SU-DHL-6 (cell line): Measurements from ENCODE around the gene MAP3K12.

Experiments
- H2AFZ ChIP-seq: fragments of 200-600 bp; sonication (generic); 2 replicates; pipeline ENCODE4 v1.6.1; 2014; ENCODE audit warnings: low read depth, mild to moderate bottlenecking, moderate library complexity, mixed read lengths, antibody characterized with exemption, low read length; ENCODE audit not compliant: severe bottlenecking
- H3F3A ChIP-seq: fragments of 200-600 bp; shearing (Covaris generic); 2 replicates; pipeline ENCODE4 v1.6.0; 2016; ENCODE audit warnings: antibody characterized with exemption, mild to moderate bottlenecking; ENCODE audit not compliant: insufficient read depth
- H3K27ac ChIP-seq: fragments of 200-600 bp; sonication (generic); 2 replicates; pipeline ENCODE4 v1.5.1; 2016; ENCODE audit warnings: low read depth, mild to moderate bottlenecking, low read length, moderate library complexity, mixed read lengths
- H3K27me3 ChIP-seq: fragments of 200-600 bp; sonication (generic), shearing (Covaris generic); 2 replicates; pipeline ENCODE4 v1.6.0; 2014; ENCODE audit warnings: mild to moderate bottlenecking, low read length
- H3K36me3 ChIP-seq: fragments of 200-600 bp; sonication (generic); 2 replicates; pipeline ENCODE4 v1.6.1; 2014; ENCODE audit warnings: mild to moderate bottlenecking, low read length, mixed read lengths
- H3K4me2 ChIP-seq: fragments of 300-600, 200-600 bp; shearing (Covaris generic), sonication (generic); 2 replicates; pipeline ENCODE4 v1.6.0; 2014; ENCODE audit warnings: low read length, low read depth, mild to moderate bottlenecking; ENCODE audit not compliant: poor library complexity, severe bottlenecking
- H3K4me3 ChIP-seq: fragments of 200-600 bp; sonication (generic); 2 replicates; pipeline ENCODE4 v1.5.1; 2014; ENCODE audit warnings: antibody characterized with exemption, low read length, mild to moderate bottlenecking, mixed read lengths; ENCODE audit not compliant: insufficient read depth, poor library complexity, severe bottlenecking
- H3K79me2 ChIP-seq: fragments of 200-600 bp; sonication (generic); 2 replicates; pipeline ENCODE4 v1.6.1; 2014; ENCODE audit warnings: mild to moderate bottlenecking, low read length, moderate library complexity; ENCODE audit not compliant: insufficient read depth
- H3K9ac ChIP-seq: fragments of 200-600 bp; sonication (generic); 2 replicates; pipeline ENCODE4 v1.7.0; 2014; ENCODE audit warnings: mild to moderate bottlenecking, low read length
- H3K9me2 ChIP-seq: fragments of 200-600 bp; sonication (generic); replicated peaks from 2 replicates; pipeline ENCODE4 v1.6.1; 2014; ENCODE audit warnings: low read length; ENCODE audit not compliant: insufficient read depth
- H3K9me3 ChIP-seq: fragments of 200-600 bp; sonication (generic); 2 replicates; pipeline ENCODE4 v1.6.1; 2014; ENCODE audit warnings: low read length, mixed read lengths; ENCODE audit not compliant: insufficient read depth
- H4K20me1 ChIP-seq: fragments of 200-600 bp; sonication (generic); 2 replicates; pipeline ENCODE4 v1.6.1; 2014; ENCODE audit warnings: low read depth, mild to moderate bottlenecking, antibody characterized with exemption, low read length, moderate library complexity, mixed read lengths
- CTCF ChIP-seq: fragments of 200-600 bp; sonication (generic); IDR thresholded peaks from one replicate; pipeline ENCODE4 v1.5.1; 2017; ENCODE audit warnings: antibody characterized with exemption, mild to moderate bottlenecking, low read length, moderate library complexity; ENCODE audit not compliant: insufficient read depth, poor library complexity, severe bottlenecking
- EZH2phosphoT487 ChIP-seq: fragments of 200-600 bp; sonication (generic), shearing (Covaris generic); conservative IDR thresholded peaks from 2 replicates; pipeline ENCODE4 v1.6.1; 2018; ENCODE audit warnings: mild to moderate bottlenecking, antibody characterized with exemption, low read length, moderate library complexity, mixed read lengths

MAP3K12 gene

GRCh38 chr12:53486736-53487487 lies 12.3 kb downstream of the MAP3K12 start:
- H3K27me3 ChIP-seq, result no peaks in the 10 kb centered on the region
- H3K79me2 ChIP-seq, result no peaks in the 10 kb centered on the region
- H3K9ac ChIP-seq, result no peak overlapping the region
- no peaks in the 10 kb centered on the region for H3K9me3 ChIP-seq
- H3K36me3 ChIP-seq, result no peaks in the 10 kb centered on the region
- H3K9me2 ChIP-seq, result no peaks in the 10 kb centered on the region
- TF ChIP-seq EZH2phosphoT487 (no peak), CTCF (no peak)
- H3K4me3 ChIP-seq, result no peak overlapping the region
- no peaks in the 10 kb centered on the region for H4K20me1 ChIP-seq
- H3K4me2 ChIP-seq, result no peak overlapping the region
- H3F3A ChIP-seq, result peaks cover 22% of the 10 kb centered on the region
- H2AFZ ChIP-seq, result no peak overlapping the region
- H3K27ac ChIP-seq, result no peak overlapping the region

GRCh38 chr12:53485955-53486735 lies 13.1 kb downstream of the MAP3K12 start:
- no peak overlapping the region for H3K9ac ChIP-seq
- H3K36me3 ChIP-seq, result no peaks in the 10 kb centered on the region
- H3F3A ChIP-seq, result peaks cover 29% of the 10 kb centered on the region
- H3K27ac ChIP-seq, result no peak overlapping the region
- H3K4me2 ChIP-seq, result no peak overlapping the region
- no peaks in the 10 kb centered on the region for H3K79me2 ChIP-seq
- no peak for TF ChIP-seq CTCF
- TF ChIP-seq EZH2phosphoT487, result no peak
- no peaks in the 10 kb centered on the region for H3K9me2 ChIP-seq
- H3K9me3 ChIP-seq, result no peaks in the 10 kb centered on the region
- no peak overlapping the region for H3K4me3 ChIP-seq
- no peaks in the 10 kb centered on the region for H3K27me3 ChIP-seq
- H2AFZ ChIP-seq, result no peak overlapping the region
- H4K20me1 ChIP-seq, result no peaks in the 10 kb centered on the region

- no peaks in the 10 kb centered on the region for H3K27me3 ChIP-seq
- H2AFZ ChIP-seq, result no peak overlapping the region
- no peaks in the 10 kb centered on the region for H3K9me3 ChIP-seq
- peaks cover 38% of the 10 kb centered on the region for H3F3A ChIP-seq
- no peak overlapping the region for H3K27ac ChIP-seq
- H3K9me2 ChIP-seq, result no peaks in the 10 kb centered on the region
- H3K79me2 ChIP-seq, result no peaks in the 10 kb centered on the region
- H4K20me1 ChIP-seq, result 0 out of 2 replicates have a peak, but pooled peaks cover 6% of the 10 kb centered on the region
- no peak overlapping the region for H3K4me2 ChIP-seq
- no peak overlapping the region for H3K4me3 ChIP-seq
- H3K36me3 ChIP-seq, result peaks cover 5% of the 10 kb centered on the region
- TF ChIP-seq EZH2phosphoT487 (no peak), CTCF (no peak)
- H3K9ac ChIP-seq, result no peak overlapping the region
Observed at GRCh38 chr12:53484686-53485575, 14.3 kb downstream of the MAP3K12 start.
